GM12878 (cell line): ENCODE data around the gene UNC13B. TPM values are rescaled to one million over a fixed set of nuclear protein-coding genes. Genes with fewer than 3 reads are reported as not detected.

ENCODE experiments used
- ATAC-seq: fragments of 200-7000 bp; cut with Tn5 transposase; 3 replicates; pipeline ENCODE4 v1.9.1; 2020; ENCODE audit warnings: mild to moderate bottlenecking, moderate library complexity
- BruUV-seq: library from RNA; stranded (reverse); fragments of 400-500 nt; replicated peaks from 2 replicates; lab custom pipeline; 2021; lab: Mats Ljungman, UMichigan
- CTCF ChIA-PET: fragments of 300-600 bp; sonication (Branson Sonifier 250); formaldehyde crosslinking; extraction: SDS; loops from one replicate; lab custom pipeline; 2021; ENCODE audit warnings: inconsistent platforms; lab: Yijun Ruan, JAX
- POLR2A ChIA-PET: fragments of 350-600 bp; formaldehyde crosslinking; extraction: SDS; loops from one replicate; lab custom pipeline; 2021; ENCODE audit warnings: inconsistent platforms; lab: Charles Lee
- RAD21 ChIA-PET: fragments of 300-600 bp; sonication (Branson Sonifier 250); formaldehyde crosslinking; loops from one replicate; lab custom pipeline; 2023; ENCODE audit warnings: antibody characterized with exemption; ENCODE audit not compliant: unreplicated experiment; lab: Charles Lee
- SMC1A ChIA-PET: fragments of 300-600 bp; sonication (Branson Sonifier 250); formaldehyde crosslinking; loops from one replicate; lab custom pipeline; 2023; ENCODE audit not compliant: unreplicated experiment, uncharacterized antibody; lab: Charles Lee
- DNase-seq: peaks from one replicate; pipeline ENCODE4 v3.0.0-alpha.2; 2011; ENCODE audit warnings: low read depth, low spot score
- FAIRE-seq: peaks from 3 replicates; lab custom pipeline; 2011; peaks lifted over from hg19 to GRCh38; lab: Jason Lieb, UNC
- H2AFZ ChIP-seq: 2 replicates; pipeline ENCODE4 v1.6.0; 2011; ENCODE audit warnings: low read depth, low read length, control low read depth; ENCODE audit not compliant: control insufficient read depth
- H3K27ac ChIP-seq: 2 replicates; pipeline ENCODE4 v1.5.1; 2011; ENCODE audit warnings: control low read depth; ENCODE audit not compliant: control insufficient read depth, insufficient read depth
- H3K27me3 ChIP-seq, 2 experiments: replicated peaks in 1 of 2; 2 replicates each; pipeline versions ENCODE4 v1.6.0 to v1.6.1; 2011; ENCODE audit warnings: low read length in 1 of 2; ENCODE audit not compliant: control insufficient read depth in 2 of 2, insufficient read depth in 2 of 2
- H3K36me3 ChIP-seq, 2 experiments: 2 replicates each; pipeline ENCODE4 v1.5.1; 2011; ENCODE audit warnings: low read length in 1 of 2; ENCODE audit not compliant: control insufficient read depth in 2 of 2, insufficient read depth in 2 of 2
- H3K4me1 ChIP-seq: 2 replicates; pipeline ENCODE4 v1.6.1; 2011; ENCODE audit warnings: mild to moderate bottlenecking, low read length, moderate library complexity, mixed read lengths; ENCODE audit not compliant: control insufficient read depth, insufficient read depth
- H3K4me2 ChIP-seq: 2 replicates; pipeline ENCODE4 v1.6.0; 2011; ENCODE audit warnings: control low read depth; ENCODE audit not compliant: control insufficient read depth, insufficient read depth
- H3K4me3 ChIP-seq: fragments of 200-600 bp; sonication (generic); 2 replicates; pipeline ENCODE4 v1.5.1; 2016
- H3K79me2 ChIP-seq: 2 replicates; pipeline ENCODE4 v1.6.0; 2011; ENCODE audit warnings: low read length; ENCODE audit not compliant: control insufficient read depth, insufficient read depth
- H3K9ac ChIP-seq: 2 replicates; pipeline ENCODE4 v1.8.0; 2011; ENCODE audit warnings: low read length, control low read depth, mixed read lengths; ENCODE audit not compliant: control insufficient read depth, insufficient read depth
- H3K9me3 ChIP-seq: replicated peaks from 3 replicates; pipeline ENCODE4 v1.5.1; 2011; ENCODE audit warnings: mild to moderate bottlenecking, low read length; ENCODE audit not compliant: control insufficient read depth, insufficient read depth
- H4K20me1 ChIP-seq: 2 replicates; pipeline ENCODE4 v1.6.0; 2011; ENCODE audit not compliant: control insufficient read depth, insufficient read depth
- ATF7 ChIP-seq: fragments of 450-650 bp; IDR thresholded peaks from 2 replicates; pipeline ENCODE4 v1.6.1; 2016; ENCODE audit warnings: low read depth, mild to moderate bottlenecking
- BMI1 ChIP-seq: fragments of 450-650 bp; IDR thresholded peaks from 2 replicates; pipeline ENCODE4 v1.6.1; 2016; ENCODE audit warnings: mild to moderate bottlenecking, moderate library complexity, borderline replicate concordance
- CUX1 ChIP-seq: IDR thresholded peaks from 2 replicates; pipeline ENCODE4 v1.6.1; 2012; ENCODE audit warnings: improper control_type of control experiment, low read depth, low read length; ENCODE audit not compliant: insufficient replicate concordance
- MEF2B ChIP-seq: fragments of 450-650 bp; IDR thresholded peaks from 2 replicates; pipeline ENCODE4 v1.6.1; 2018; ENCODE audit warnings: mild to moderate bottlenecking, moderate library complexity; ENCODE audit not compliant: partially characterized antibody, poor library complexity, severe bottlenecking
- NFYA ChIP-seq: IDR thresholded peaks from 2 replicates; pipeline ENCODE4 v1.6.1; 2011; ENCODE audit warnings: low read depth, mild to moderate bottlenecking, low read length, improper control_type of control experiment, borderline replicate concordance
- PML ChIP-seq: IDR thresholded peaks from 2 replicates; pipeline ENCODE4 v1.6.1; 2012; ENCODE audit warnings: low read length, inconsistent platforms
- SKIL ChIP-seq: fragments of 450-650 bp; IDR thresholded peaks from 2 replicates; pipeline ENCODE4 v1.6.1; 2017; ENCODE audit warnings: mild to moderate bottlenecking, low read depth, inconsistent platforms; ENCODE audit not compliant: poor library complexity, severe bottlenecking
- SMC3 ChIP-seq: IDR thresholded peaks from 2 replicates; pipeline ENCODE4 v1.6.1; 2011; ENCODE audit warnings: low read length, improper control_type of control experiment, borderline replicate concordance
- SREBF2 ChIP-seq: IDR thresholded peaks from 2 replicates; pipeline ENCODE4 v1.6.1; 2012; ENCODE audit warnings: mild to moderate bottlenecking, low read length
- TCF12 ChIP-seq: IDR thresholded peaks from 2 replicates; pipeline ENCODE4 v1.6.1; 2011; ENCODE audit warnings: low read depth, mild to moderate bottlenecking, low read length
- ZNF217 ChIP-seq: fragments of 450-650 bp; IDR thresholded peaks from 2 replicates; pipeline ENCODE4 v1.6.1; 2017; ENCODE audit warnings: antibody characterized with exemption, mild to moderate bottlenecking
- WGBS: methylation state at CpG from one replicate; pipeline ENCODE4 v1.1.6; 2016; ENCODE audit warnings: low lambda C conversion rate; ENCODE audit not compliant: insufficient replicate concordance, insufficient coverage; ENCODE audit errors: missing lambda C conversion rate; 5-methylcytosine and 5-hydroxymethylcytosine counted together
- in situ Hi-C: fragments of 300-500 bp; cut with MboI; formaldehyde crosslinking; loops from 9 replicates; pipeline ENCODE4 v1.14.3; 2018; ENCODE audit warnings: mixed read lengths
- intact Hi-C: fragments of 100-400 bp; cut with micrococcal nuclease; formaldehyde crosslinking; loops from one replicate; pipeline ENCODE4 v1.14.2; 2022; ENCODE audit not compliant: unreplicated experiment
- polyA plus RNA-seq, 11 experiments: library from polyadenylated mRNA; depleted of rRNA in 4 of 11; unstranded in 6 of 11; stranded (reverse) in 5 of 11; fragments of >200 nt; fragmentation: Nextera tagmentation in 4 of 11; fragmentation: Illumina TruSeq in 1 of 11; extraction: Ambion mirVana in 4 of 11; extraction: Trizol in 1 of 11; gene quantifications; 1 replicate in 1 of 11; 2 replicates in 10 of 11; pipeline versions ENCODE4 v1.2.1 to v1.2.3, GENCODE V29; 2011 to 2016; ENCODE audit warnings: inconsistent platforms in 2 of 11, missing spikeins in 2 of 11, low read depth in 1 of 11
- total RNA-seq, 4 experiments: library from RNA; depleted of rRNA in 3 of 4; stranded (reverse); fragments of >200 nt in 3 of 4; fragmentation: Illumina TruSeq in 1 of 4; extraction: Trizol in 1 of 4; gene quantifications; 2 replicates each; pipeline versions ENCODE4 v1.2.1 to v1.2.3, GENCODE V29; 2013 to 2021
- TF ChIP-seq, protein P1 (sequence below): fragments of 450-650 bp; formaldehyde crosslinking; IDR thresholded peaks from 2 replicates; pipeline ENCODE4 v1.5.0; 2022; ENCODE audit warnings: mild to moderate bottlenecking, missing genetic modification characterization

The UNC13B gene
- total and polyA plus RNA-seq, 10 of the 15 experiments (the other 5 are each of a cell fraction or from before 2014, with no cell fraction given) = under 0.01 to 0.42 (median 0.06) TPM; not detected in 4

DNA sequence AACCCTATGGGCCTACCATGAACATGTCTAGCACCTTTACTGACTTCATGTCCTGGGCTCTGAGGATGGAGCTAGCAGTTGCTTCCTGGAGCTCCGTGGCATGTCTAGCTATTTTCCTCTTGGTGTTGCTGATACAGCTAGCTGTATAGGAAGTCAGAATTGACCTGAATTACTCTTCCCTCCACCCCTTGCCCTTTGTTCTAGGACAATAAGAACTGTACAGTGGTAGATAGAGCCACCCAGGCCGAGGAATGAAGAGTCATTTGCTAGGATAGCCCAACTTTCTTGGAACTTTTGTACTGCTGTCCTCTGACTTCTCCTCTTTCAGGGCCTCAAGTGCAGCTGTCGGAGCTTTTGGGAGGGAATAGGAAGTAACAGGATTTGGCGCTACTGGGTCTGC, 218.2 kb downstream of the UNC13B start (continued):
- TF ChIP-seq SREBF2 = no peak
- TF ChIP-seq TCF12 = no peak
- no peak for TF ChIP-seq SMC3

DNA sequence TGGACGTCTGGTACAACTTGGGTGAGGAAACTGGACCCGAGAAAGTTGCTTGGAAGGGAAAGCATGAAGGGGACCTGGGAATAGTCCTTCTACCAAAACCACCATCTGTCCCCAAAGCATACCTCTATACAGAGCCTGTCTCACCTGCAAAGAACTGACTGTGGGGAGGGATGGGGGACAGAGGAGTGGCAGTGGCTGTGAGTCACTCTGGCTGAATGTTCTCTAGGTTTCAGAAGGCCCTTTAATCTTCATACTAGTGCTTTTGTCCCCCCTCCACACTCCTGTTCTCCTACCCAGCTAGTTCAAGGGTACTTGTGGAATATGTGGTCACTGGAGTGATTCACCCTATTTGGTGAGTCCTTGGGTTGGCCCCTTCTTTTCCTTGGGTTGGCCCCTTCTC, 218.8 kb downstream of the UNC13B start:
- SMC1A ChIA-PET = no interaction called here
- Histone ChIP-seq H3K4me1 (no peaks in the 10 kb centered on the region), H3K79me2 (no peaks in the 10 kb centered on the region), H3K9me3 (no peaks in the 10 kb centered on the region), H3K27me3 (no peaks in the 10 kb centered on the region), H3K27ac (no peak overlapping the region), H4K20me1 (no peaks in the 10 kb centered on the region), H3K4me3 (no peak overlapping the region), H2AFZ (no peak overlapping the region), H3K4me2 (no peak overlapping the region), H3K9ac (no peak overlapping the region), H3K36me3 (no peaks in the 10 kb centered on the region)
- intact Hi-C loops (no loop called here), in situ Hi-C loops (no loop called here)
- ATAC-seq (no peak), DNase-seq (no peak), FAIRE-seq (no peak)
- whole genome bisulfite sequencing = 0% methylated on average over 2 of the region's 2 CpGs
- BruUV-seq = no TSS peak
- RAD21 ChIA-PET = no interaction called here
- POLR2A ChIA-PET = no interaction called here
- CTCF ChIA-PET = no interaction called here
- TF ChIP-seq SKIL = no peak
- no peak for TF ChIP-seq ATF7
- no peak for TF ChIP-seq NFYA
- TF ChIP-seq BMI1 = no peak
- TF ChIP-seq PML = no peak
- TF ChIP-seq CUX1 = no peak
- no peak for TF ChIP-seq MEF2B
- TF ChIP-seq ZNF217 = no peak
- TF ChIP-seq, protein P1, sequence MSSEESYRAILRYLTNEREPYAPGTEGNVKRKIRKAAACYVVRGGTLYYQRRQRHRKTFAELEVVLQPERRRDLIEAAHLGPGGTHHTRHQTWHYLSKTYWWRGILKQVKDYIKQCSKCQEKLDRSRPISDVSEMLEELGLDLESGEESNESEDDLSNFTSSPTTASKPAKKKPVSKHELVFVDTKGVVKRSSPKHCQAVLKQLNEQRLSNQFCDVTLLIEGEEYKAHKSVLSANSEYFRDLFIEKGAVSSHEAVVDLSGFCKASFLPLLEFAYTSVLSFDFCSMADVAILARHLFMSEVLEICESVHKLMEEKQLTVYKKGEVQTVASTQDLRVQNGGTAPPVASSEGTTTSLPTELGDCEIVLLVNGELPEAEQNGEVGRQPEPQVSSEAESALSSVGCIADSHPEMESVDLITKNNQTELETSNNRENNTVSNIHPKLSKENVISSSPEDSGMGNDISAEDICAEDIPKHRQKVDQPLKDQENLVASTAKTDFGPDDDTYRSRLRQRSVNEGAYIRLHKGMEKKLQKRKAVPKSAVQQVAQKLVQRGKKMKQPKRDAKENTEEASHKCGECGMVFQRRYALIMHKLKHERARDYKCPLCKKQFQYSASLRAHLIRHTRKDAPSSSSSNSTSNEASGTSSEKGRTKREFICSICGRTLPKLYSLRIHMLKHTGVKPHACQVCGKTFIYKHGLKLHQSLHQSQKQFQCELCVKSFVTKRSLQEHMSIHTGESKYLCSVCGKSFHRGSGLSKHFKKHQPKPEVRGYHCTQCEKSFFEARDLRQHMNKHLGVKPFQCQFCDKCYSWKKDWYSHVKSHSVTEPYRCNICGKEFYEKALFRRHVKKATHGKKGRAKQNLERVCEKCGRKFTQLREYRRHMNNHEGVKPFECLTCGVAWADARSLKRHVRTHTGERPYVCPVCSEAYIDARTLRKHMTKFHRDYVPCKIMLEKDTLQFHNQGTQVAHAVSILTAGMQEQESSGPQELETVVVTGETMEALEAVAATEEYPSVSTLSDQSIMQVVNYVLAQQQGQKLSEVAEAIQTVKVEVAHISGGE (CRISPR knock-in tag) = no peak
